Measurements from ENCODE around the gene SULT1E1. TPM values are rescaled to one million over a fixed set of nuclear protein-coding genes. Genes with fewer than 3 reads are reported as not detected.

SULT1E1 gene
- total and polyA plus RNA-seq, 4 donors = 5.5 TPM; not detected in 3

- H3K9me3 ChIP-seq (ENCODE audit: control insufficient read depth, low read length) = no peaks in the 10 kb centered on the region
- no peak overlapping the region for H3K27ac ChIP-seq (ENCODE audit: low read depth in 1 of 2, low read length in 2 of 2)
- DNase-seq (no peak), ATAC-seq (ENCODE audit: low FRiP score) (no peak)
- H3K36me3 ChIP-seq (ENCODE audit: control insufficient read depth in 1 of 2, insufficient read depth in 2 of 2, low read length in 1 of 2) = no peaks in the 10 kb centered on the region
- 88% methylated on average over 1 of the region's 1 CpG for WGBS, 2 donors
- H3K27me3 ChIP-seq (ENCODE audit: control insufficient read depth in 1 of 2, insufficient read depth in 2 of 2, low read length in 1 of 2) = no peaks in the 10 kb centered on the region
- H3K4me3 ChIP-seq (ENCODE audit: low read length in 2 of 2) = no peak overlapping the region
- no peaks in the 10 kb centered on the region for H3K4me1 ChIP-seq (ENCODE audit: control insufficient read depth in 1 of 2, insufficient read depth in 2 of 2, low read length in 2 of 2)
- intact Hi-C loops (cut with DNase I) = no loop called here
Observed at GRCh38 chr4:69833251-69833650, 26.7 kb downstream of the SULT1E1 start.

- 79 to 82% methylated on average over 10 of the region's 10 CpGs for WGBS, 2 donors
- Histone ChIP-seq H3K9me3 (ENCODE audit: control insufficient read depth, low read length) (no peaks in the 10 kb centered on the region), H3K4me1 (ENCODE audit: control insufficient read depth in 1 of 2, insufficient read depth in 2 of 2, low read length in 2 of 2) (no peaks in the 10 kb centered on the region), H3K27me3 (ENCODE audit: control insufficient read depth in 1 of 2, insufficient read depth in 2 of 2, low read length in 1 of 2) (no peaks in the 10 kb centered on the region), H3K27ac (ENCODE audit: low read depth in 1 of 2, low read length in 2 of 2) (no peak overlapping the region), H3K36me3 (ENCODE audit: control insufficient read depth in 1 of 2, insufficient read depth in 2 of 2, low read length in 1 of 2) (no peaks in the 10 kb centered on the region), H3K4me3 (ENCODE audit: low read length in 2 of 2) (no peak overlapping the region)
- ATAC-seq (ENCODE audit: low FRiP score) (no peak), DNase-seq (no peak)
- intact Hi-C loops (cut with DNase I) = no loop called here
Observed at GRCh38 chr4:69832326-69833030, 27.5 kb downstream of the SULT1E1 start.

GRCh38 chr4:69831646-69832325 lies 28.2 kb downstream of the SULT1E1 start:
- H3K36me3 ChIP-seq (ENCODE audit: control insufficient read depth in 1 of 2, insufficient read depth in 2 of 2, low read length in 1 of 2) = no peaks in the 10 kb centered on the region
- no peak overlapping the region for H3K27ac ChIP-seq (ENCODE audit: low read depth in 1 of 2, low read length in 2 of 2)
- 89 to 91% methylated on average over 16 of the region's 16 CpGs for WGBS, 2 donors
- intact Hi-C loops (cut with DNase I) = no loop called here
- H3K4me3 ChIP-seq (ENCODE audit: low read length in 2 of 2) = no peak overlapping the region
- no peaks in the 10 kb centered on the region for H3K4me1 ChIP-seq (ENCODE audit: control insufficient read depth in 1 of 2, insufficient read depth in 2 of 2, low read length in 2 of 2)
- H3K27me3 ChIP-seq (ENCODE audit: control insufficient read depth in 1 of 2, insufficient read depth in 2 of 2, low read length in 1 of 2) = no peaks in the 10 kb centered on the region
- ATAC-seq (ENCODE audit: low FRiP score) (peak; percentile 60), DNase-seq (peak in 1 of 2 donors; percentile 50)
- H3K9me3 ChIP-seq (ENCODE audit: control insufficient read depth, low read length) = no peaks in the 10 kb centered on the region

- no peak overlapping the region for H3K27ac ChIP-seq (ENCODE audit: low read depth in 1 of 2, low read length in 2 of 2)
- no peak for DNase-seq
Observed at GRCh38 chr4:69831270-69831627, 28.7 kb downstream of the SULT1E1 start.

GRCh38 chr4:69830560-69831269 lies 29.2 kb downstream of the SULT1E1 start:
- ATAC-seq (ENCODE audit: low FRiP score) (no peak), DNase-seq (no peak)
- H3K9me3 ChIP-seq (ENCODE audit: control insufficient read depth, low read length) = no peaks in the 10 kb centered on the region
- H3K27ac ChIP-seq (ENCODE audit: low read depth in 1 of 2, low read length in 2 of 2) = no peak overlapping the region
- no peaks in the 10 kb centered on the region for H3K36me3 ChIP-seq (ENCODE audit: control insufficient read depth in 1 of 2, insufficient read depth in 2 of 2, low read length in 1 of 2)
- no peaks in the 10 kb centered on the region for H3K27me3 ChIP-seq (ENCODE audit: control insufficient read depth in 1 of 2, insufficient read depth in 2 of 2, low read length in 1 of 2)
- no peak overlapping the region for H3K4me3 ChIP-seq (ENCODE audit: low read length in 2 of 2)
- H3K4me1 ChIP-seq (ENCODE audit: control insufficient read depth in 1 of 2, insufficient read depth in 2 of 2, low read length in 2 of 2) = no peaks in the 10 kb centered on the region
- 70 to 72% methylated on average over 6 of the region's 6 CpGs for WGBS, 2 donors
- intact Hi-C loops (cut with DNase I) = no loop called here

More at GRCh38 chr4:69831270-69831627, 28.7 kb downstream of the SULT1E1 start:
- ATAC-seq (ENCODE audit: low FRiP score) = no peak
- Histone ChIP-seq H3K36me3 (ENCODE audit: control insufficient read depth in 1 of 2, insufficient read depth in 2 of 2, low read length in 1 of 2) (no peaks in the 10 kb centered on the region), H3K27me3 (ENCODE audit: control insufficient read depth in 1 of 2, insufficient read depth in 2 of 2, low read length in 1 of 2) (no peaks in the 10 kb centered on the region), H3K9me3 (ENCODE audit: control insufficient read depth, low read length) (no peaks in the 10 kb centered on the region), H3K4me3 (ENCODE audit: low read length in 2 of 2) (no peak overlapping the region), H3K4me1 (ENCODE audit: control insufficient read depth in 1 of 2, insufficient read depth in 2 of 2, low read length in 2 of 2) (no peaks in the 10 kb centered on the region)
- 87 to 90% methylated on average over 5 of the region's 5 CpGs for WGBS, 2 donors
- intact Hi-C loops (cut with DNase I) = no loop called here

GRCh38 chr4:69830192-69830559 lies 29.8 kb downstream of the SULT1E1 start:
- no peaks in the 10 kb centered on the region for H3K9me3 ChIP-seq (ENCODE audit: control insufficient read depth, low read length)

GRCh38 chr4:69829678-69830077 lies 30.3 kb downstream of the SULT1E1 start:
- no peaks in the 10 kb centered on the region for H3K4me1 ChIP-seq (ENCODE audit: control insufficient read depth in 1 of 2, insufficient read depth in 2 of 2, low read length in 2 of 2)
- no peaks in the 10 kb centered on the region for H3K36me3 ChIP-seq (ENCODE audit: control insufficient read depth in 1 of 2, insufficient read depth in 2 of 2, low read length in 1 of 2)
- H3K9me3 ChIP-seq (ENCODE audit: control insufficient read depth, low read length) = no peaks in the 10 kb centered on the region
- H3K4me3 ChIP-seq (ENCODE audit: low read length in 2 of 2) = no peak overlapping the region
- H3K27ac ChIP-seq (ENCODE audit: low read depth in 1 of 2, low read length in 2 of 2) = no peak overlapping the region
- intact Hi-C loops (cut with DNase I) = no loop called here
- 91 to 92% methylated on average over 2 of the region's 2 CpGs for WGBS, 2 donors
- DNase-seq (no peak), ATAC-seq (ENCODE audit: low FRiP score) (no peak)
- H3K27me3 ChIP-seq (ENCODE audit: control insufficient read depth in 1 of 2, insufficient read depth in 2 of 2, low read length in 1 of 2) = no peaks in the 10 kb centered on the region

More at GRCh38 chr4:69830192-69830559, 29.8 kb downstream of the SULT1E1 start:
- H3K36me3 ChIP-seq (ENCODE audit: control insufficient read depth in 1 of 2, insufficient read depth in 2 of 2, low read length in 1 of 2) = no peaks in the 10 kb centered on the region
- intact Hi-C loops (cut with DNase I) = no loop called here
- 95 to 98% methylated on average over 2 of the region's 2 CpGs for WGBS, 2 donors
- no peaks in the 10 kb centered on the region for H3K27me3 ChIP-seq (ENCODE audit: control insufficient read depth in 1 of 2, insufficient read depth in 2 of 2, low read length in 1 of 2)
- no peak overlapping the region for H3K4me3 ChIP-seq (ENCODE audit: low read length in 2 of 2)
- no peak for DNase-seq
- H3K4me1 ChIP-seq (ENCODE audit: control insufficient read depth in 1 of 2, insufficient read depth in 2 of 2, low read length in 2 of 2) = no peaks in the 10 kb centered on the region
- H3K27ac ChIP-seq (ENCODE audit: low read depth in 1 of 2, low read length in 2 of 2) = no peak overlapping the region
- no peak for ATAC-seq (ENCODE audit: low FRiP score)

- no peak overlapping the region for H3K4me3 ChIP-seq (ENCODE audit: low read length in 2 of 2)
- H3K36me3 ChIP-seq (ENCODE audit: control insufficient read depth in 1 of 2, insufficient read depth in 2 of 2, low read length in 1 of 2) = no peaks in the 10 kb centered on the region
- H3K27ac ChIP-seq (ENCODE audit: low read depth in 1 of 2, low read length in 2 of 2) = no peak overlapping the region
- no peak for DNase-seq
- intact Hi-C loops (cut with DNase I) = no loop called here
- no peaks in the 10 kb centered on the region for H3K9me3 ChIP-seq (ENCODE audit: control insufficient read depth, low read length)
- H3K27me3 ChIP-seq (ENCODE audit: control insufficient read depth in 1 of 2, insufficient read depth in 2 of 2, low read length in 1 of 2) = no peaks in the 10 kb centered on the region
- ATAC-seq (ENCODE audit: low FRiP score) = no peak
- 15 to 21% methylated on average over 3 of the region's 3 CpGs for WGBS, 2 donors
- no peaks in the 10 kb centered on the region for H3K4me1 ChIP-seq (ENCODE audit: control insufficient read depth in 1 of 2, insufficient read depth in 2 of 2, low read length in 2 of 2)
Observed at GRCh38 chr4:69828828-69829227, 31.1 kb downstream of the SULT1E1 start.

Data from aorta (tissue), 5 donors.